Suprapubic skin (tissue), 4 donors: ENCODE data around the gene CEP112. TPM values are rescaled to one million over a fixed set of nuclear protein-coding genes. Genes with fewer than 3 reads are reported as not detected.

Experiments
- DNase-seq, 2 donors: peaks; one replicate each; pipeline ENCODE4 v3.0.0-alpha.2; 2019; ENCODE audit warnings: low spot score in 2 of 2
- H3K27ac ChIP-seq: fragments of 200-600 bp; sonication (generic); one replicate; pipeline ENCODE4 v1.5.1; 2019
- H3K27me3 ChIP-seq: fragments of 200-600 bp; sonication (generic); one replicate; pipeline ENCODE4 v1.5.1; 2019
- H3K36me3 ChIP-seq: fragments of 200-600 bp; sonication (generic); one replicate; pipeline ENCODE4 v1.5.1; 2019
- H3K4me1 ChIP-seq: fragments of 200-600 bp; sonication (generic); one replicate; pipeline ENCODE4 v1.5.1; 2019
- H3K4me3 ChIP-seq: fragments of 200-600 bp; sonication (generic); one replicate; pipeline ENCODE4 v1.5.1; 2019; ENCODE audit warnings: mild to moderate bottlenecking
- H3K9me3 ChIP-seq: fragments of 200-600 bp; sonication (generic); one replicate; pipeline ENCODE4 v1.5.1; 2019
- CTCF ChIP-seq, 2 donors: fragments of 200-600 bp in 1 of 2; fragments of 450-650 bp in 1 of 2; sonication (generic) in 1 of 2; IDR thresholded peaks; one replicate each; pipeline ENCODE4 v1.5.1; 2016 to 2019; ENCODE audit warnings: antibody characterized with exemption in 2 of 2, mild to moderate bottlenecking in 1 of 2, moderate library complexity in 1 of 2
- EP300 ChIP-seq: sonication (generic); formaldehyde crosslinking; IDR thresholded peaks from one replicate; pipeline ENCODE4 v1.6.1; 2017; ENCODE audit warnings: antibody characterized with exemption
- POLR2A ChIP-seq, 2 donors: fragments of 450-650 bp; IDR thresholded peaks; one replicate each; pipeline ENCODE4 v1.6.1; 2017; ENCODE audit warnings: antibody characterized with exemption in 2 of 2, mild to moderate bottlenecking in 2 of 2, moderate library complexity in 2 of 2
- POLR2AphosphoS5 ChIP-seq, 3 donors: sonication (generic); formaldehyde crosslinking; IDR thresholded peaks; one replicate each; pipeline ENCODE4 v1.6.1; 2017; ENCODE audit warnings: antibody characterized with exemption in 3 of 3
- WGBS: methylation state at CpG from one replicate; pipeline ENCODE4 v1.1.5; 2018; 5-methylcytosine and 5-hydroxymethylcytosine counted together
- total RNA-seq, 4 donors: library from RNA; depleted of rRNA; stranded (reverse); fragments of >200 nt; gene quantifications; one replicate each; pipeline ENCODE4 v1.1.0, GENCODE V29; 2016

Gene CEP112
- total RNA-seq, 4 donors from 2014 or later, result 0.68 to 14.1 (median 6.6) TPM

- WGBS, result 82% methylated on average over 2 of the region's 2 CpGs
- H3K4me1 ChIP-seq, result no peaks in the 10 kb centered on the region
- H3K9me3 ChIP-seq, result no peaks in the 10 kb centered on the region
- DNase-seq, result no peak
- H3K27me3 ChIP-seq, result no peaks in the 10 kb centered on the region
- no peak overlapping the region for H3K27ac ChIP-seq
- no peak overlapping the region for H3K4me3 ChIP-seq
- H3K36me3 ChIP-seq, result no peaks in the 10 kb centered on the region
- no peak for TF ChIP-seq CTCF (IDR thresholded peaks at IDR 0.05)
- TF ChIP-seq POLR2A (IDR thresholded peaks at IDR 0.05), result no peak
- TF ChIP-seq POLR2AphosphoS5 (IDR thresholded peaks at IDR 0.05), result no peak
Measured at GRCh38 chr17:66114609-66115008, 77.3 kb downstream of the CEP112 start.

DNA sequence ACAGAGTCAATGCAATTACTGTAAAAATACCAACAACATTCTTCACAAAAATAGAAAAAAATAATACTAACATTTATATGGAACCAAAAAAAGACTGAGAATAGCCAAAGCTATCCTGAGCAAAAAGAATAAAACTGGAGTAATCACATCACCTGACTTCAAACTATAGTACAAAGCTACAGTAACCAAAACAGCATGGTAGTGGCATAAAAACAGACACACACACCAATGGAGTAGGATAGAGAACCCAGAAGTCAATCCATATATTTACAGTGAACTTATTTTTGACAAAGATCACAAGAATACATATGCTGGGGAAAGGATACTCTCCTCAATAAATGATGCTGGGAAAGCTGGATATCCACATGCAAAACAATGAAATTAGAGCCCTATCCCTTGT is 84.2 kb downstream of the CEP112 start:
- Histone ChIP-seq H3K27ac (no peak overlapping the region), H3K36me3 (no peaks in the 10 kb centered on the region), H3K9me3 (no peaks in the 10 kb centered on the region), H3K27me3 (no peaks in the 10 kb centered on the region), H3K4me1 (no peaks in the 10 kb centered on the region), H3K4me3 (no peak overlapping the region)
- DNase-seq, result no peak
- TF ChIP-seq POLR2A (IDR thresholded peaks at IDR 0.05) (no peak), EP300 (no peak), POLR2AphosphoS5 (IDR thresholded peaks at IDR 0.05) (no peak), CTCF (IDR thresholded peaks at IDR 0.05) (no peak)

- Histone ChIP-seq H3K27me3 (no peaks in the 10 kb centered on the region), H3K4me3 (no peak overlapping the region), H3K27ac (no peak overlapping the region), H3K4me1 (no peaks in the 10 kb centered on the region), H3K9me3 (no peaks in the 10 kb centered on the region), H3K36me3 (no peaks in the 10 kb centered on the region)
- TF ChIP-seq EP300 (no peak), CTCF (IDR thresholded peaks at IDR 0.05) (no peak), POLR2A (IDR thresholded peaks at IDR 0.05) (no peak), POLR2AphosphoS5 (IDR thresholded peaks at IDR 0.05) (no peak)
- no peak for DNase-seq
- WGBS, result 93% methylated on average over 3 of the region's 3 CpGs
Measured at GRCh38 chr17:66098040-66098439, 93.9 kb downstream of the CEP112 start.

- no peak for DNase-seq
- TF ChIP-seq CTCF (IDR thresholded peaks at IDR 0.05) (no peak), POLR2AphosphoS5 (IDR thresholded peaks at IDR 0.05) (no peak), EP300 (no peak), POLR2A (IDR thresholded peaks at IDR 0.05) (no peak)
- Histone ChIP-seq H3K9me3 (no peaks in the 10 kb centered on the region), H3K4me1 (no peaks in the 10 kb centered on the region), H3K27me3 (no peaks in the 10 kb centered on the region), H3K27ac (no peak overlapping the region), H3K36me3 (no peaks in the 10 kb centered on the region), H3K4me3 (no peak overlapping the region)
- WGBS, result 92% methylated on average over 4 of the region's 4 CpGs
Measured at GRCh38 chr17:66094727-66095126, 97.2 kb downstream of the CEP112 start.

- Histone ChIP-seq H3K36me3 (no peaks in the 10 kb centered on the region), H3K9me3 (no peaks in the 10 kb centered on the region), H3K27me3 (no peaks in the 10 kb centered on the region), H3K27ac (no peak overlapping the region), H3K4me1 (no peaks in the 10 kb centered on the region), H3K4me3 (no peak overlapping the region)
- WGBS, result 91% methylated on average over 3 of the region's 3 CpGs
- TF ChIP-seq POLR2A (IDR thresholded peaks at IDR 0.05) (no peak), CTCF (IDR thresholded peaks at IDR 0.05) (no peak), POLR2AphosphoS5 (IDR thresholded peaks at IDR 0.05) (no peak), EP300 (no peak)
- DNase-seq, result no peak
Measured at GRCh38 chr17:66091445-66092080, 100.4 kb downstream of the CEP112 start.
